HTR-8/SVneo (cell line): ENCODE data around the gene ATP2B2.
"Not testable (repeated sequence)": the region's sequence is repeated elsewhere in the genome, so short reads cannot be mapped to it uniquely, and the experiment has no call there.

ENCODE experiments used
- DNase-seq: peaks from one replicate; pipeline ENCODE4 v3.0.0; 2011; ENCODE audit warnings: low spot score, mixed read lengths; ENCODE audit not compliant: insufficient read length
- FAIRE-seq: peaks from 2 replicates; lab custom pipeline; 2011; peaks lifted over from hg19 to GRCh38; lab: Jason Lieb, UNC

Gene ATP2B2

GRCh38 chr3:10505050-10505790, at the start of gene ATP2B2:
Gene ATP2B2, minus strand, starts transcription at chr3:10505586. Its CDS starts 56,043 bp downstream, at chr3:10449543.
- DNase-seq (no peak), FAIRE-seq (no peak)

- FAIRE-seq (no peak), DNase-seq (no peak)
Observed at GRCh38 chr3:10554746-10555145, 49.4 kb upstream of the ATP2B2 start.

- no peak for DNase-seq
- no peak for FAIRE-seq
Observed at GRCh38 chr3:10554236-10554611, 48.8 kb upstream of the ATP2B2 start.

DNA sequence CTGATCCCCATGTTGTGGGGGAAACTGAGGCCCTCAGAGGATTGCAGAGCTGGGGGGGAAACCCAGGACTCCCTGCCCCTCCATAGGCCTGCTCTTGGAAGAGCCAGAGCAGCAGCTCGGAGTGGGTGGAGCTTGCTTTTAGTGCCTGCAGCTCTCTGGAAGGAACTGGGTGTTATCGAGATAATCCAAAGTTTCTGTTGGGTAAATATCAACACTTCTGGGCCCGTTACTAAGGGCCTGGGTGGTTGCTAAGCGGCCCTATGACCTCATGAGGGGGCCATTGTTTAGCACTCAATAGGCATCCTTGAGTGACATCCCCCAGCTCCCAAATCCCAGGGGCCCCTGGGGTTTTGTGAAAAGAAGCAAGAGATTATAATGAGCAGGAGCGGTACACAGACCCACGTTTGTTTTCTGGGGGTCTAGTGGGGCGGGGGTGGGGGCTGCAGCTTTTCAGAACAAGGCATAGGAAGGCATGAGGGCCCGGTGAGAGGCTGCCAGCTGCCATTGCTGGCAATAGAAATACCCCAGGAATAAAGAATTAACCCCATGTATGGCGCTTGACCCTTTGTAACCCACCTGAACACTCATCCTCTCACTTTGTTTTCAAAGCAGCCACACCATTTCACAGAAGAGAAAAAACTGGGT, 48.3 kb upstream of the ATP2B2 start:
- DNase-seq (no peak), FAIRE-seq (no peak)

GRCh38 chr3:10552631-10552943, 47.2 kb upstream of the ATP2B2 start:
- DNase-seq: no peak
- no peak for FAIRE-seq

GRCh38 chr3:10551821-10552630, 46.6 kb upstream of the ATP2B2 start:
- FAIRE-seq (peak; percentile 73), DNase-seq (peak; percentile 77)

GRCh38 chr3:10551139-10551538, 45.8 kb upstream of the ATP2B2 start:
- no peak for FAIRE-seq
- no peak for DNase-seq

DNA sequence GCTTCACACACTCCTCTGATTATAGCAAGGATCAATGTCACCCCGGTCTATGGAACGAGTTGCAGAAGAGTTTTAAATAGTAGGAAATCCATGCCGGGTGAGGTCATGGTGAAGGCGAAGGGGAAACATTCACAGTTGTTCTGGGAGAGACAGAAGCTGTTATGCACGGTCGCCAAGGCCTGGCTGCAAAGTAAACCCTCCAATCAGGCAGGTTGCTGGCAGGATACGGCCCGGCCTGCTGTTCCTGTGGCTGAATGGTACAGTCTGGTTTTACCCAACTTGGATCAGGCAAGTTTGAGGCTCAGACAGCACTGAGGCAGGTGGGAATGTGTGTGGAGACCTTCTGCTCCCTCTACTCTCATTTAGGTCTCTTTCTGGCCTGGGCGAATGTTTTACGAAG, 45.3 kb upstream of the ATP2B2 start:
- FAIRE-seq (no peak), DNase-seq (no peak)

GRCh38 chr3:10549617-10550230, 44.3 kb upstream of the ATP2B2 start:
- no peak for FAIRE-seq

DNA sequence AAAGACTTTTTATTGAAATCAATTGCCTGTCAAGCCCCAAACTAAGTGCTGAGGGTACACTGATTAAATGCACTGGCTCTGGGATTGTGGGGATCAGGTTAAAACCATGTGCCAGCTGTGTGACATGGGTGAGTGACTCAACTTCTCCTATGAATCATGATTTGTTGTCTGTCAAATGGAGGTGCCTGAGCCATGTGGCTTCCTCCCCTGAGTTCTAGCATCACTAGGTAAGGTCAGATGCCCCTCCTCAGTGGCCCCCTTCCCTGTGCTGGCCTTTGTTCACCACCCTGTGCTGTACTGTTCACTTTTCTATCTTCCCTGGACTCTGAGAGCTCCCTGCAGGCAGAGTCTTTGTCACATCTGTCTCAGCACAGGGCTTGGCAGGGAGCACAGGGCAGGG, 43.6 kb upstream of the ATP2B2 start:
- FAIRE-seq (no peak), DNase-seq (no peak)

More at GRCh38 chr3:10549617-10550230, 44.3 kb upstream of the ATP2B2 start:
- DNase-seq: no peak

GRCh38 chr3:10547841-10548783, 42.7 kb upstream of the ATP2B2 start:
- DNase-seq (no peak), FAIRE-seq (no peak)

DNA sequence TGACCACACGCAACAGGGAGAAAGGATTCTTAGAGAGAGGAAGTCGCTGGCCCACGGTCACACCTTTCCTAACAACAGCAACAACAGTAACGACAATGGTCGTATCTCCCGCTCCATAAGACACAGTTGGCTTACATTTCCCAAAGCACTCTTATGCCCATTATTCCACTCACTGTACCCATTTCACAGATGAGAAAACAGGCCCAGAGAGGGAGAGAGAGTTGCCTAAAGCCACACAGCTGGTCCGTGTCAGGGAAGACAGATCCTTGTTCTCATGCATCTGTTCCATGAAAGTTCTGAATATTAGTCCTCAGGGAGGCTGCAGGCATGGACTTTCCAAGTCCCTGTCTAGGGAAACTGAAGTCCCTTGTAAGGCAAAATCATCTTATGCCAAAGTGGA, 42.0 kb upstream of the ATP2B2 start:
- no peak for DNase-seq
- FAIRE-seq: no peak

GRCh38 chr3:10546820-10547263, 41.5 kb upstream of the ATP2B2 start:
- no peak for FAIRE-seq
- DNase-seq: no peak

DNA sequence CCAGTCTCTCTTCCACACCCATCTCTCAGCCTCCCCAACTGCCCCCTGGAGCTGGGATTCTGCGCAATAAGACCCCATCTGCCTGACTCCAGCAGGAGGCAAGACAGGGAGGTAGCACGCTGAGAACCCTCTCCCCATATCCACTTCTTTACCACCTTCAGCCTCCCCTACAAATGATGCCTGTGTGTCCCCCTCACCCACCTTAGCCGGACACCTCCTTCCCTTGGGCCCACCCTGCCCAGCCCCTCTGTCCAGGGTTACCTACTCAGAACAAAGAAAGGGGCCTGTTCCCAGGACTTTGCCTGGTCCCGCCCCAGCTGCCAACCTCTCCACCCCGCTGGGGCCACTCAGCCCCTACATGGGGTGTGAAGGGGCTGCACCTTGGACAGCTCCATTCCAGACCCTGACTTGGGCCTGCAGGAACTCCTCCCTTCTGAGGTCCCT, 40.8 kb upstream of the ATP2B2 start:
- DNase-seq (no peak), FAIRE-seq (no peak)

DNA sequence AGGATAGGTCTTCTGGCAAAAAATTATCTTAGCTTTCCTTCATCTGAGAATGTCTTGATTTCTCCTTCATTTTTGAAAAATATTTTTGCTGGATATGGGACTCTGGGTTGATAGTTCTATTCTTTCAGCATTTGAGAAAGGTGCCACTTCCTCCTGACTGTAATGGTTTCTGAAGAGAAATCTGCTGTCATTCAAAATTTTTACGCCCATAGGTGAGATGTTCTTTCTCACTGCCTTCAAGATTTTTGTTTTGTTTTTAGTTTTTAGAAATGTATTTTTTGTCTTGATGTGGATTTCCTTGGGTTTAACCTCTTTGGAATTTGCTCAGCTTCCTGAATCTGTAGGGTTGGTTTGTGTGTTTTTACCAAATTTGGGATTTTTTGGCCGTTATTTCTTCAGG, 37.1 kb upstream of the ATP2B2 start:
- FAIRE-seq (no peak), DNase-seq (no peak)

DNA sequence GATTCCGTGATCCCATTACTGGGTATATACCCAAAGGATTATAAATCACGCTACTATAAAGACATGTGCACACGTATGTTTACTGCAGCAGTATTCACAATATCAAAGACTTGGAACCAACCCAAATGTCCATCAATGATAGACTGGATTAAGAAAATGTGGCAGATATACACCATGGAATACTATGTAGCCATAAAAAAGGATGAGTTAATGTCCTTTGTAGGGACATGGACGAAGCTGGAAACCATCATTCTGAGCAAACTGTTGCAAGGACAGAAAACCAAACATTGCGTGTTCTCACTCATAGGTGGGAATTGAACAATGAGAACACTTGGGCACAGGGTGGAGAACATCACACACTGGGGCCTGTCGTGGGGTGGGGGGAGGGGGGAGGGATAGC, 35.0 kb upstream of the ATP2B2 start:
- not testable (repeated sequence) for DNase-seq, FAIRE-seq

DNA sequence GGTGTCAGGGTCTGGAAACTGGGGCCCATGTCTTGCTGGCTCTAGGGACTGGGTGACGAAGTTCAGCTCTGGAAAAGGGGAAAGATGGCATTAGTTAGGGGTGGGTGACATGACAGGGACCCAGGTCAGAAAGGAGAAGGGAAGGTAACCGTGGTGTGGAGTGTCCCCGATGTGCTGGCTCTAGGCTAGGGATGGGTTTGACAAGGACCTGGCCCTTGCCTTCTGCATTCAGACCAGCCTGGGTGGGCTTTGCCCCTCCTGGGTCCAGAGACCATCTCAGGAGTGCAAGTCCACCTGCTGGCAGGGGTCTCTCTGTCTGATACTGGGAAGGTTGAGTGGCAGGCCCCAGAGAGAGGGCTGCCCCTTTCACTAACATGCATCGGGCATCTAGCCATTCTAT, 28.7 kb upstream of the ATP2B2 start:
- no peak for DNase-seq
- FAIRE-seq: no peak

GRCh38 chr3:10533737-10534023, 28.3 kb upstream of the ATP2B2 start:
- no peak for FAIRE-seq
- no peak for DNase-seq

GRCh38 chr3:10532939-10533736, 27.8 kb upstream of the ATP2B2 start:
- DNase-seq: no peak

More at GRCh38 chr3:10532939-10533736, 27.8 kb upstream of the ATP2B2 start:
- FAIRE-seq: no peak
